ENCODE results near the gene ARHGAP8.

The ARHGAP8 gene

GRCh38 chr22:44802956-44803355, 50.6 kb downstream of the ARHGAP8 start:
- DNase-seq (no peak), ATAC-seq (no peak)

DNA sequence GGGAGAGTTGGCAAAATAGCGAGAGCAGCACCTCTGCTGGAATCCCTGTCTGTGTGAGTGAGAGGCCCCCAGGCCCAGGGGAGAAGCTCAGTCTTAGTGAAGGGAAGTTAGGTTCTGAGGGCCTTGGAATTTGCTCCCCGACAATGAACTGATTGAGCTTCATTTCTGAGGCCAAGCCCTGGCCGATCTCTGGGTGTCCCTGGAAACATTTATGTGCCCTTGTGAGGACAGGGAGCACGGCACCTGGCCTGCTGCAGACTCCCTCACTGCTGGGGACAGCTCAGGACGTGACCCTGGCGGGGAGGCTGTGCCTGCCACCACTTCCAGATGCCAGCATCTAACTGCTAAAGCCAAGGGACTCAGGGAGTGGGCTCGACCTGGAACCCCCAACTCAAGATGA, 52.0 kb downstream of the ARHGAP8 start:
- no peak for DNase-seq

GRCh38 chr22:44805711-44806110, 53.3 kb downstream of the ARHGAP8 start:
- DNase-seq (no peak), ATAC-seq (no peak)

More for the DNA sequence above, 52.0 kb downstream of the ARHGAP8 start:
- ATAC-seq = no peak

- ATAC-seq (no peak), DNase-seq (no peak)
Measured at GRCh38 chr22:44807232-44807631, 54.9 kb downstream of the ARHGAP8 start.

DNA sequence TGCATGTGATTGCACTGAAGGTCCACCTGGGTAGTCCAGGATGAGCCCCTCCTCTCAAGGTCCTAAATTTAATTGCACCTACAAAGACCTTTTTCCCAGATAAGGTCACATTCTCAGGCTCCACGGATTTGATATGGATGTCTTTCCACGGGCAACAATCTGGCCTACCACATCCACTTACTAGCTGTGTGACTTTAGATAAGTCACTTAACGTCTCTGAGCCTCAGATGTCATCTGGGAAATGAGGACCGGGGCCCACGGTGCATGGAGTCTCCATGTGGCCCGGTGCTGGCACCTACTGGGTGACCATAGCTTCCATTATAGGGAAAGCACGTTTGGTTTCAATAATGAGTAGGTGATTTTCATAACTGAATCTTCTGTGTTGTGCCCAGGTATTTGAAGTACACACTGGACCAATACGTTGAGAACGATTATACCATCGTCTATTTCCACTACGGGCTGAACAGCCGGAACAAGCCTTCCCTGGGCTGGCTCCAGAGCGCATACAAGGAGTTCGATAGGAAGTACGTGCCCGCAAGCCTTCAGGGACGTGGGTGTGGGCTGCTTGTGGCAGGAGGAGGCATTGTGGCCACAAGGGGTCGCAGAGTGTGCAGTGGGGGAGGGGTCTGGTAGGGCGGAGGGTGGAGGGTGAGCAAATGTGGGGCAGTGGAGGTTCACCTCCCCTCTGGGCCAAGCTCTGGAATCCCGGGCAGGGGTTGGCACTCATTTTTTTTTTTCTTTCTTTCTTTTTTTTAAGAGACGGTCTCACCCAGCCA, 55.7 kb downstream of the ARHGAP8 start:
- ATAC-seq = no peak
- peak; percentile 21 for DNase-seq

- ATAC-seq (no peak), DNase-seq (no peak)
Measured at GRCh38 chr22:44809456-44809855, 57.1 kb downstream of the ARHGAP8 start.

DNA sequence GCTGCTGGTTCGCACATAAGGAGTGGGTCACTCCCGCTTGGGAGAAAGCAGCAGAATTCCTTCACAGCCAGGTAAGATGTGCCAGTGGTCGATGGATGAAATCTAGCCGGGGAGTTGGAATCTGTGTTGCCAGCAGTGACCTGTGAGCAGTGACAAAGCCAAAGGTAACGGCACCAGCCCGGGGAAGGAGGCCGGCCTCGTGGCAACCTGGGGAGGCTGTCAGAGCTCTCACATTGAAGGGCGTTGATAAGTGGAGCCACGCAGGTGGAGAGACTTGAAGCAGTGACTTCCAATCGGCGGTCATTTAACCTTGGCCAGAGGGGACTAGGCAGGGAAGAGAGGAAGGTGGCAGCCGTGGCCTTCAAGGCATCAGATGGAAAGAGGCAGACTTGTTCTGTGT, 58.8 kb downstream of the ARHGAP8 start:
- ATAC-seq = no peak
- no peak for DNase-seq

GRCh38 chr22:44813416-44813815, 61.0 kb downstream of the ARHGAP8 start:
- DNase-seq (no peak), ATAC-seq (no peak)

- no peak for ATAC-seq
- no peak for DNase-seq
Measured at GRCh38 chr22:44814266-44815098, 62.1 kb downstream of the ARHGAP8 start.

- ATAC-seq = no peak
- no peak for DNase-seq
Measured at GRCh38 chr22:44815099-44816070, 63.0 kb downstream of the ARHGAP8 start.

- ATAC-seq (no peak), DNase-seq (no peak)
Measured at GRCh38 chr22:44816141-44816540, 63.8 kb downstream of the ARHGAP8 start.

DNA sequence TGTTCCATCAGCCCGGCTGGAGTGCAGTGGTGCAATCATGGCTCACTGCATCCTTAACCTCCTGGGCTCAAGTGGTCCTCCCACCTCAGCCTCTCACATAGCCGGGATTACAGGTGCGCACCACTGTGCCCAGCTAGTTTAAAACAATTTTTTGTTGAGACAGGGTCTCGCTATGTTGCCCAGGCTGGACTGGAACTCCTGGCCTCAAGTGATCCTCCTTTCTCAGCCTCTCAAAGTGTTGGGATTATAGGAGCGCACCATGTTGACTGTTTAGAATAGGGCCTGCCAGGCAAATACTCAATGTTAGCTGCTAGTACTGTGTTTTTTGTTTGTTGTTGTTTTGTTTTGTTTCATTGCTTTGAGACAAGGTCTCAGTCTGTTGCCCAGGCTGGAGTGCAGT, 66.4 kb downstream of the ARHGAP8 start:
- DNase-seq (no peak), ATAC-seq (no peak)

DNA sequence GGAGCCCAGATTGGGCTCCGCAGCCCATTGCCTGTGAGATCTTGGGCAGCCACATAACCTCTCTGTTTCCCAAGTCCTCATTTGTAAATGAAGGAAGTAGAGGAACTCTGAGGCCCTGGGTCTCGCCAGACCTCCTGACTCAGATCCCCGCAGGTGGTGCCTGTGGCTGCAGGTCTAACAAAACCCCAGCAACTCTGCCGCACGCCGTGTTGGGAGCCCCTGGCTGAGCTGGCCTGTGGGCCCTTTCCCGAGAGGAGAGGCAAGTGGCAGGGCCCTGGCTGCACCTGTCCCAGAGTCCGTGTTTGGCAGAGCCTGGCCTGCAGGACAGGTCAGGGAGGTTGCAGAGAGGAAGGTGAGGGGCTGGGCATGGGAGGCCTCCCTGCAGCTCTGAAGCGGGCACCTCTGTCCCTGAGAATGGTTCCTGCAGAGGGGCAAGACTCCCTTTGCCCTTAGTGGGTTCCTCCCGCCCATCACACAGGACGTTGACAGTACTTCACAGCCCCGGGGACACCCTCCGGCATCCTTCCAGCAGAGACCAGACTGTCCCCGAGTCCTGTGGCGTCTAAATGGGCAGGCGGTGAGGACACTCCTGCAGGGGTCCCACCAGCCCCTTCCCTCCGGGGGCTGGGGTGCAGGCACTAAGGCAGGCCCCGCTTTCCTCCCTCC, 67.7 kb downstream of the ARHGAP8 start:
- ATAC-seq (peak; percentile 16), DNase-seq (no peak)

- DNase-seq (no peak), ATAC-seq (no peak)
Measured at GRCh38 chr22:44821741-44822475, 69.5 kb downstream of the ARHGAP8 start.

DNA sequence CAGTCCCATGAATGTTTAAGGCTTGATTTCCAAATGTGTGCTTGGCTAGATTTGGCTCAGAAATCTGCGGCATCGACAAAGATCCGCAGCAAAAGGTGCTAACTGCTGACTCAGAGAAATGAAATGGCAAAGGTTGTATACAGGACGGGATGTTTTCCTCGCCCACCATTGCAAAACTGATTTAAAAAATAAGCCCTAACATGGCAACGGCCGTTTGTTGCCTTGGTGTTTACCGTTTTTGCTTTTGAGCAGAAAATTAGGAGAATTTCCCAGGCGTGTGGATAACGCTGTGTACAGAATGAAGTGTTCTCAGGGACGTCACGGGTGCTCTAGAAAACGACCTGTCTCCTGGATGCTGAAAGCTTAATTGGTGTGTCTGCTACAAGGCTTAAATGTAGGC, 70.2 kb downstream of the ARHGAP8 start:
- no peak for ATAC-seq

GRCh38 chr22:44823396-44823795, 71.0 kb downstream of the ARHGAP8 start:
- ATAC-seq = no peak
- DNase-seq = no peak

More for the DNA sequence above, 70.2 kb downstream of the ARHGAP8 start:
- no peak for DNase-seq

DNA sequence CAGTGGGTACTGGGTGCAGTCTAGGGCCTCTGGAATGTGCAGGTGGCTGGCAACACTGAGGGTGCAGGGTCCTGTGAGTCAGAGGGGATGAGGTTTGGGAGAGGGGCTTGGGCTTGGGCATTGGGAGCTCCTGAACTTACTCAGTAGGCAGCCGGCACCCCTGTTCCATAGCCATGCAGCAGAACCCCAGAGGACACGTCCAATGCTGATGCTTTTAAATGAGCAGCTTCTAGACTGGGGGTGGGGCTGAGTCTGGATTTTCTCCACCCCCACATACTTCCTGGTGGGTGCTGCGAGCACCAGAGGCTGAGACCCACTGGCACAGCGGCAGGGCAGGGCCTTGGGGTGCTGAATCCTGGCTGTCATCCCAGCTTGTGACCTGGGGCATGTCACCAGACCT, 71.4 kb downstream of the ARHGAP8 start:
- DNase-seq (no peak), ATAC-seq (no peak)

DNA sequence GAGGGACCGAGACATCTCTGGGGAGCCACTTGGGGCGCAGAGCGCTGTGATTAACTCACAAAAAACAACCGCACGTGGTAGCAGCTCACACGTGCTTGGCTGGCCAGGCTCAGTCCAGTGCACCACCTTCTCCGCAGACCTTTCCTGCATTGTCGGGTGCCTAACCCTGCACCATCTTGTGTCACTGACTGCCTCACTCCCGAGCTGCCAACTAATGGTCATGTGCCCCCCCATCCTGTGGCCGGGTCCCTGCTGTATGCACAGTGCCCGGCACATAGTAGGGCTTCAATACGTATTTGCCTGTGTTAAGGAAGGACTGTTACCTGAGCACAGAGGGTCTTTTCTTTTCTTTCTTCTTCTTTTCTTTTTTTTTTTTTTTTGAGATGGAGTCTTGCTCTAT, 71.9 kb downstream of the ARHGAP8 start:
- ATAC-seq = no peak
- no peak for DNase-seq

GRCh38 chr22:44825310-44826150, 73.2 kb downstream of the ARHGAP8 start:
- DNase-seq (no peak), ATAC-seq (no peak)

DNA sequence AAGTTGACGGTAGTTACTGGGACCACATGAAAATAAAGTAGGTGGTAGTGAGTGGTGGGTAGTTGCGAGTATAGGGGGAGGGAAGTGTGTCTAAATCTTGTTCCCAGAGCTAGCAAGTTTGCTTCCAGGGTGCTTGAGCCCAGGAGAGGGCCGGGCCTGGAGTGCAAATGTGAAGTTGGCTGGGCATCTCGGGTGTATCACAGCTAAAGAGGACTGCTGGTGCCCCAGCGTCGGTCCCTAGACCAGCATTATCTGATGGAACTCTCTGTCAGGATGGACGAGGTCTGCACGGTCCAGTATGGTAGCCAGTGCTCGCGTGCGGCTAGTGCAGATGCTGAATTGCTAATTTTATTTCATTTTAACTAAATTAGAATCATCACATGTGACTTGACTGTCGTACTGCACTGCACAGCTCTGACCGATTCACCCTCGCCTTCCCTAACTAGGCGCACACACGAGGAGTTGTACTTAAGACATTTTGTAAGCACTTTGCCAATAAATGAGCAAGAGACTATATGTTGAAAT, 75.4 kb downstream of the ARHGAP8 start:
- ATAC-seq (no peak), DNase-seq (no peak)
